Upper lobe of left lung (tissue), 4 donors: ENCODE measurements around the gene ARID3B.

Source experiments
- CTCF ChIP-seq, 6 experiments: fragments of 450-650 bp in 4 of 6; fragments of 200-600 bp in 2 of 6; sonication (generic) in 2 of 6; IDR thresholded peaks; one replicate each; pipeline ENCODE4 v1.5.1; 2016 to 2019; ENCODE audit warnings: antibody characterized with exemption in 6 of 6
- POLR2A ChIP-seq, 4 donors: fragments of 450-650 bp; IDR thresholded peaks; one replicate each; pipeline ENCODE4 v1.5.1; 2016 to 2017; ENCODE audit warnings: antibody characterized with exemption in 4 of 4, mild to moderate bottlenecking in 2 of 4

GRCh38 chr15:74595271-74595670 lies 54.3 kb downstream of the ARID3B start:
- TF ChIP-seq CTCF (IDR thresholded peaks at IDR 0.05) (no peak), POLR2A (IDR thresholded peaks at IDR 0.05) (no peak)
